Forelimb muscle (tissue), 1 donor: ENCODE results near the gene SAPCD1. TPM values are rescaled to one million over a fixed set of nuclear protein-coding genes. Genes with fewer than 3 reads are reported as not detected.

ENCODE experiments used
- DNase-seq: peaks from one replicate; pipeline ENCODE4 v3.0.0-alpha.2; 2013; ENCODE audit warnings: low read depth
- polyA plus RNA-seq: library from polyadenylated mRNA; unstranded; fragments of 120-200 nt; gene quantifications from one replicate; pipeline ENCODE4 v1.2.1, GENCODE V29; 2013; ENCODE audit not compliant: insufficient read length

The SAPCD1 gene
- polyA plus RNA-seq, 1 donor, result 3.0 TPM

GRCh38 chr6:31750411-31751022 lies 11.9 kb upstream of the SAPCD1 start:
- DNase-seq, result no peak

GRCh38 chr6:31752739-31753319 lies 9.6 kb upstream of the SAPCD1 start:
- DNase-seq, result no peak

- DNase-seq, result no peak
Measured at GRCh38 chr6:31758281-31758680, 4.2 kb upstream of the SAPCD1 start.

GRCh38 chr6:31760790-31761189 lies 1.7 kb upstream of the SAPCD1 start:
- no peak for DNase-seq

- DNase-seq, result no peak
Measured at GRCh38 chr6:31761343-31761742, 1.1 kb upstream of the SAPCD1 start.

- no peak for DNase-seq
Measured at GRCh38 chr6:31762878-31763618, 592 bp downstream of the SAPCD1 start.

- no peak for DNase-seq
Measured at GRCh38 chr6:31763619-31763940, 1.1 kb downstream of the SAPCD1 start.

GRCh38 chr6:31764198-31764597 lies 1.7 kb downstream of the SAPCD1 start:
- no peak for DNase-seq

- DNase-seq, result no peak
Measured at GRCh38 chr6:31765559-31765909, 3.1 kb downstream of the SAPCD1 start.

GRCh38 chr6:31765910-31766794 lies 3.7 kb downstream of the SAPCD1 start:
- no peak for DNase-seq

- no peak for DNase-seq
Measured at GRCh38 chr6:31767096-31767645, 4.7 kb downstream of the SAPCD1 start.

- no peak for DNase-seq
Measured at GRCh38 chr6:31768363-31769257, 6.2 kb downstream of the SAPCD1 start.

GRCh38 chr6:31769684-31770371 lies 7.4 kb downstream of the SAPCD1 start:
- DNase-seq, result no peak

GRCh38 chr6:31770860-31771259 lies 8.4 kb downstream of the SAPCD1 start:
- no peak for DNase-seq

- DNase-seq, result no peak
Measured at GRCh38 chr6:31771992-31772358, 9.5 kb downstream of the SAPCD1 start.

GRCh38 chr6:31775184-31775583 lies 12.7 kb downstream of the SAPCD1 start:
- DNase-seq, result no peak

- no peak for DNase-seq
Measured at GRCh38 chr6:31775633-31776484, 13.4 kb downstream of the SAPCD1 start.

GRCh38 chr6:31776485-31776988 lies 14.1 kb downstream of the SAPCD1 start:
- DNase-seq, result no peak

GRCh38 chr6:31776989-31777666 lies 14.7 kb downstream of the SAPCD1 start, which contains the start of gene VWA7:
TSS of gene VWA7 (minus strand) at chr6:31777328. CDS start at chr6:31776779, 549 bp downstream.
- no peak for DNase-seq
